ENCODE results near the gene SLC2A8.

- TF ChIP-seq POLR2A (IDR thresholded peaks at IDR 0.05; ENCODE audit: low read depth, low read length) (no peak), POLR2AphosphoS5 (IDR thresholded peaks at IDR 0.05; ENCODE audit: low read depth, low read length) (no peak), TAF1 (IDR thresholded peaks at IDR 0.05; ENCODE audit: borderline replicate concordance, low read depth, low read length) (no peak)
Observed at GRCh38 chr9:127358023-127358535, 38.9 kb upstream of the SLC2A8 start.

Data from GM12892 (cell line).